WTC11 (cell line): ENCODE measurements around the gene ZNF786. TPM values are rescaled to one million over a fixed set of nuclear protein-coding genes. Genes with fewer than 3 reads are reported as not detected.
A peak's percentile ranks its signal among the peaks of the same experiment; 100 is the strongest.

Source experiments
- ATAC-seq: fragments of 200-7000 bp; cut with Tn5 transposase; 2 replicates; pipeline ENCODE4 v1.10.0; 2021; ENCODE audit warnings: mild to moderate bottlenecking, moderate library complexity
- CTCF ChIA-PET: fragments of 300-600 bp; sonication (Branson Sonifier 250); formaldehyde crosslinking; loops from one replicate; lab custom pipeline; 2021; ENCODE audit warnings: antibody characterized with exemption; lab: Charles Lee
- POLR2A ChIA-PET: fragments of 350-600 bp; sonication (Branson Sonifier 250); formaldehyde crosslinking; loops from one replicate; lab custom pipeline; 2021; ENCODE audit warnings: antibody characterized with exemption; lab: Charles Lee
- DNase-seq: peaks from one replicate; pipeline ENCODE4 v3.0.0; 2021; ENCODE audit warnings: low spot score
- H3K27ac Mint-ChIP-seq: 2 replicates; pipeline ENCODE4 v1.8.0; 2021; ENCODE audit warnings: mixed read lengths
- H3K27me3 Mint-ChIP-seq: 2 replicates; pipeline ENCODE4 v1.8.0; 2021; ENCODE audit warnings: low read depth, mild to moderate bottlenecking, moderate library complexity, mixed read lengths
- H3K36me3 Mint-ChIP-seq: 2 replicates; pipeline ENCODE4 v1.8.0; 2021; ENCODE audit warnings: mixed read lengths
- H3K4me1 Mint-ChIP-seq: 2 replicates; pipeline ENCODE4 v1.8.0; 2022; ENCODE audit warnings: mixed read lengths
- H3K4me3 Mint-ChIP-seq: 2 replicates; pipeline ENCODE4 v1.8.0; 2021; ENCODE audit warnings: mild to moderate bottlenecking, moderate library complexity, mixed read lengths
- H3K9me3 Mint-ChIP-seq: 2 replicates; pipeline ENCODE4 v1.8.0; 2021; ENCODE audit warnings: mixed read lengths
- E2F4 ChIP-seq: sonication (generic); formaldehyde crosslinking; IDR thresholded peaks from 2 replicates; pipeline ENCODE4 v1.8.1; 2022; ENCODE audit warnings: low read depth, mild to moderate bottlenecking, moderate library complexity, missing genetic modification reagents, borderline replicate concordance
- EMX1 ChIP-seq: fragments of 250-450 bp; sonication (Bioruptor Pico); IDR thresholded peaks from 2 replicates; pipeline ENCODE4 v1.8.0; 2021; ENCODE audit warnings: mild to moderate bottlenecking
- ESRRA ChIP-seq: sonication (generic); formaldehyde crosslinking; IDR thresholded peaks from 2 replicates; pipeline ENCODE4 v1.8.1; 2022; ENCODE audit warnings: mild to moderate bottlenecking, missing genetic modification reagents, borderline replicate concordance
- ETV6 ChIP-seq: sonication (generic); formaldehyde crosslinking; IDR thresholded peaks from 2 replicates; pipeline ENCODE4 v1.8.1; 2022; ENCODE audit warnings: mild to moderate bottlenecking, missing genetic modification reagents
- FOXP1 ChIP-seq: sonication (generic); formaldehyde crosslinking; IDR thresholded peaks from 2 replicates; pipeline ENCODE4 v1.8.0; 2022; ENCODE audit warnings: missing genetic modification reagents, mild to moderate bottlenecking, moderate library complexity, borderline replicate concordance
- GABPB1 ChIP-seq: sonication (generic); formaldehyde crosslinking; IDR thresholded peaks from 2 replicates; pipeline ENCODE4 v1.8.1; 2023; ENCODE audit warnings: mild to moderate bottlenecking, missing genetic modification reagents
- MYBL2 ChIP-seq: sonication (generic); formaldehyde crosslinking; IDR thresholded peaks from 2 replicates; pipeline ENCODE4 v1.8.1; 2023; ENCODE audit warnings: mild to moderate bottlenecking, moderate library complexity, missing genetic modification reagents
- NR1H2 ChIP-seq: sonication (generic); formaldehyde crosslinking; IDR thresholded peaks from 2 replicates; pipeline ENCODE4 v1.9.0; 2021; ENCODE audit warnings: mild to moderate bottlenecking, moderate library complexity, missing genetic modification reagents
- NR3C1 ChIP-seq: sonication (generic); formaldehyde crosslinking; conservative IDR thresholded peaks from 2 replicates; pipeline ENCODE4 v1.8.1; 2023; ENCODE audit warnings: low read depth, mild to moderate bottlenecking, missing genetic modification reagents
- PRDM15 ChIP-seq: sonication (generic); formaldehyde crosslinking; IDR thresholded peaks from 2 replicates; pipeline ENCODE4 v1.8.0; 2022; ENCODE audit warnings: missing genetic modification reagents
- PRRX2 ChIP-seq: fragments of 250-450 bp; sonication (Bioruptor Pico); IDR thresholded peaks from 2 replicates; pipeline ENCODE4 v1.8.0; 2021; ENCODE audit warnings: mild to moderate bottlenecking
- RELA ChIP-seq: sonication (generic); formaldehyde crosslinking; IDR thresholded peaks from 2 replicates; pipeline ENCODE4 v1.8.1; 2022; ENCODE audit warnings: missing genetic modification reagents, mild to moderate bottlenecking, borderline replicate concordance
- SMAD4 ChIP-seq: sonication (generic); formaldehyde crosslinking; IDR thresholded peaks from 2 replicates; pipeline ENCODE4 v1.8.0; 2022; ENCODE audit warnings: mild to moderate bottlenecking, missing genetic modification reagents
- SP1 ChIP-seq: sonication (generic); formaldehyde crosslinking; conservative IDR thresholded peaks from 2 replicates; pipeline ENCODE4 v1.8.1; 2022; ENCODE audit warnings: missing genetic modification reagents
- TEAD4 ChIP-seq: sonication (generic); formaldehyde crosslinking; IDR thresholded peaks from 2 replicates; pipeline ENCODE4 v1.8.0; 2022; ENCODE audit warnings: mild to moderate bottlenecking, missing genetic modification reagents
- ZNF138 ChIP-seq: sonication (generic); formaldehyde crosslinking; conservative IDR thresholded peaks from 2 replicates; pipeline ENCODE4 v1.8.1; 2022; ENCODE audit warnings: mild to moderate bottlenecking, moderate library complexity, missing genetic modification reagents
- ZNF396 ChIP-seq: fragments of 250-450 bp; sonication (Bioruptor Pico); IDR thresholded peaks from 2 replicates; pipeline ENCODE4 v1.8.0; 2021; ENCODE audit warnings: mild to moderate bottlenecking, moderate library complexity, borderline replicate concordance
- ZNF423 ChIP-seq: fragments of 250-450 bp; sonication (Bioruptor Pico); IDR thresholded peaks from 2 replicates; pipeline ENCODE4 v2.1.2; 2022; ENCODE audit warnings: mild to moderate bottlenecking, moderate library complexity
- ZNF512 ChIP-seq: sonication (generic); formaldehyde crosslinking; IDR thresholded peaks from 2 replicates; pipeline ENCODE4 v1.8.1; 2022; ENCODE audit warnings: missing genetic modification reagents, borderline replicate concordance
- ZNF671 ChIP-seq: fragments of 250-450 bp; sonication (Bioruptor Pico); IDR thresholded peaks from 2 replicates; pipeline ENCODE4 v1.8.0; 2021; ENCODE audit warnings: mild to moderate bottlenecking
- total RNA-seq: library from RNA; stranded (reverse); gene quantifications from 3 replicates; pipeline ENCODE4 v1.2.3, GENCODE V29; 2021
- TF ChIP-seq, protein P1 (sequence below): fragments of 250-450 bp; sonication (Bioruptor Pico); IDR thresholded peaks from 2 replicates; pipeline ENCODE4 v1.9.0; 2021; ENCODE audit warnings: mild to moderate bottlenecking
- TF ChIP-seq, protein P2 (sequence below): sonication (generic); formaldehyde crosslinking; conservative IDR thresholded peaks from 2 replicates; pipeline ENCODE4 v1.8.1; 2022; ENCODE audit warnings: mild to moderate bottlenecking, missing genetic modification reagents
- TF ChIP-seq, protein P3 (sequence below): sonication (generic); formaldehyde crosslinking; IDR thresholded peaks from 2 replicates; pipeline ENCODE4 v1.8.1; 2023; ENCODE audit warnings: mild to moderate bottlenecking, missing genetic modification reagents

The ZNF786 gene
- total RNA-seq, 1 experiment from 2014 or later: 11.4 TPM

DNA sequence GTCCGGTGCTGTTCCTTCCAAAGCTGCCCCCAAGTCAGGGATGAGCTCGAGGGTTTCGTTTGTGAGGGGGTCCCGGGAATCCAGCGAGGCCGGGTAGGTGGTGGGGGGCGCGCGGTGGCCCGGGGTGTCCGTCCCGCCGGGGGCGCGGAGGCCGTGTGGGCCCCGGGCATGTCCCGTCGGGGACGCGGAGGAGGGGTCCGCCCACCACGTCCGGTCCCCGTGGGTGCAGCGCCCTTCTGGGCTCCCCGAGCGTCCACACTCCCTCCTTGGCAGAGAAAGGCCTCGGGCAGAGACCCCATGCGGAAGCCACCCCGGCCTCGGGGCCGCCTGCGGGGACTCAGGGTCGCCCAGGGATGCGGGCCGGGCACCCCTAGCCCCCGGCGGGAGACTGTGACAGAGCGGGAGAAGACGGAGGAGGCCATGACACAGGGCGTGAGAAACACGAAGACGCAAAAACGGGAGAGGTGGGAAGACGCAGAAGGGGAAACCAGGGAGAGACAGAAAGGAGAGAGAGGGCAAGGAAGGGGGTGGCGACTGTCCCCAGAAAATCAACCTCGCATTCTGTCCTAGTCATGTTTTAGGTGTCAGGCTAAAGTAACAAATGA, 36.2 kb upstream of the ZNF786 start (continued):
- no peak for TF ChIP-seq PRDM15
- TF ChIP-seq, all 79 proteins: peak for 6

DNA sequence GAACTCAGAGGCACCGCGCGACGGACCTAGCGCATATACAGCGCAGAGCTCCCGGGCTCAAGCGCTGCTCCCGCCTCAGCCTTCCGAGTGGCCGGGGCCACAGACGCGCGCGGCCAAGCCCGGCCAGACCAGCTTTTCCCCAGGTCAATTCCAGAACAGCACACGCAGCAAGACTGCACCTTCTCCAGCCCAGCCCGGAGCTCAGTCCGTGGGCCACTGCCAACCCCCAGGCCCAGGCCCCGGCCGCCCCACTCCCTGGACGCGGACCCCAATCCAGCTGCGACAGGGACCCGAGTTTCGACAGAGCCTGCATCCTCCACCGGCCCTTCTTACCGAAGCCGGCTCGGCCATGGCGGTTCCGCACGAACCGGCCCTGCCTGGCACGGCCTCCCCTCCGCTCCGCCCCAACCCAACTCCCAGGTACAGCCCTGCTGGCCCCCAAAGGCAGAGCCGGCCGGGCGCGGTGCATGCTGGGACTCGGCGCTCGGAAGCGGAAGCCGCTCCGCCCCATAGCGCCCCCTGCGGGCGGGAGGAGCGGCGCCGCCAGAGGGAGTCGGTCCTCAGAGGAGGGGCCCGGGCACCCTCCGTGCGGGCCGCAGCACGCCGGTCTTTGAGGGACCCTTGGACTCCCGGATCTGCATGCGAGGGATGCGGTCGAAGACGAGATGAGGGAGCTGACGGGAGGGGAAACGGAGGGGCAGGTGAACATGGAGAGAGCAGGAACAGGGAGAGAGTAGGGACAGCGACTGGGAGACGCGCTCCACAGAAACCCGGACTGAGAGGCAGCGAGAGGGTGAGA, 35.5 kb upstream of the ZNF786 start, which contains the start of gene ZNF425:
Gene ZNF425 (minus strand): TSS at position 462 of the 799 bp plus-strand sequence. CDS start 111 bp downstream, at position 351.
- H3K4me3 Mint-ChIP-seq: peak within 1 kb of the TSS; percentile 100
- peaks cover 5% of the 10 kb centered on the region; the same call in 1 of the 2 replicates for H3K27me3 Mint-ChIP-seq
- TF ChIP-seq SP1 (peak; percentile 89), SMAD4 (peak; percentile 60; the same call in 1 of the 2 replicates), ZNF671 (CRISPR knock-in tag) (no peak; the same call in 1 of the 2 replicates), ZNF396 (no peak), ETV6 (CRISPR knock-in tag) (peak; percentile 97), ESRRA (peak; percentile 84), FOXP1 (CRISPR knock-in tag) (peak; percentile 96), EMX1 (0 out of 2 replicates have a peak, but pooled peaks have one; percentile 77), ZNF512 (CRISPR knock-in tag) (no peak), RELA (CRISPR knock-in tag) (peak; percentile 89), NR3C1 (CRISPR knock-in tag) (peak; percentile 91; the same call in 1 of the 2 replicates), TEAD4 (CRISPR knock-in tag) (peak; percentile 74), NR1H2 (CRISPR knock-in tag) (no peak), PRRX2 (peak; percentile 83; the same call in 1 of the 2 replicates), ZNF138 (CRISPR knock-in tag) (peak; percentile 81), GABPB1 (CRISPR knock-in tag) (peak; percentile 70), E2F4 (CRISPR knock-in tag) (peak; percentile 76), ZNF423 (CRISPR knock-in tag) (0 out of 2 replicates have a peak, but pooled peaks have one; percentile 19), MYBL2 (CRISPR knock-in tag) (peak; percentile 96; the same call in 1 of the 2 replicates)
- TF ChIP-seq, protein P1, sequence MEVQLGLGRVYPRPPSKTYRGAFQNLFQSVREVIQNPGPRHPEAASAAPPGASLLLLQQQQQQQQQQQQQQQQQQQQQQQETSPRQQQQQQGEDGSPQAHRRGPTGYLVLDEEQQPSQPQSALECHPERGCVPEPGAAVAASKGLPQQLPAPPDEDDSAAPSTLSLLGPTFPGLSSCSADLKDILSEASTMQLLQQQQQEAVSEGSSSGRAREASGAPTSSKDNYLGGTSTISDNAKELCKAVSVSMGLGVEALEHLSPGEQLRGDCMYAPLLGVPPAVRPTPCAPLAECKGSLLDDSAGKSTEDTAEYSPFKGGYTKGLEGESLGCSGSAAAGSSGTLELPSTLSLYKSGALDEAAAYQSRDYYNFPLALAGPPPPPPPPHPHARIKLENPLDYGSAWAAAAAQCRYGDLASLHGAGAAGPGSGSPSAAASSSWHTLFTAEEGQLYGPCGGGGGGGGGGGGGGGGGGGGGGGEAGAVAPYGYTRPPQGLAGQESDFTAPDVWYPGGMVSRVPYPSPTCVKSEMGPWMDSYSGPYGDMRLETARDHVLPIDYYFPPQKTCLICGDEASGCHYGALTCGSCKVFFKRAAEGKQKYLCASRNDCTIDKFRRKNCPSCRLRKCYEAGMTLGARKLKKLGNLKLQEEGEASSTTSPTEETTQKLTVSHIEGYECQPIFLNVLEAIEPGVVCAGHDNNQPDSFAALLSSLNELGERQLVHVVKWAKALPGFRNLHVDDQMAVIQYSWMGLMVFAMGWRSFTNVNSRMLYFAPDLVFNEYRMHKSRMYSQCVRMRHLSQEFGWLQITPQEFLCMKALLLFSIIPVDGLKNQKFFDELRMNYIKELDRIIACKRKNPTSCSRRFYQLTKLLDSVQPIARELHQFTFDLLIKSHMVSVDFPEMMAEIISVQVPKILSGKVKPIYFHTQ (CRISPR knock-in tag): peak; percentile 71; the same call in 1 of the 2 replicates
- TF ChIP-seq, protein P2, sequence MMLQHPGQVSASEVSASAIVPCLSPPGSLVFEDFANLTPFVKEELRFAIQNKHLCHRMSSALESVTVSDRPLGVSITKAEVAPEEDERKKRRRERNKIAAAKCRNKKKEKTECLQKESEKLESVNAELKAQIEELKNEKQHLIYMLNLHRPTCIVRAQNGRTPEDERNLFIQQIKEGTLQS (CRISPR knock-in tag): 0 out of 2 replicates have a peak, but pooled peaks have one; percentile 65
- TF ChIP-seq, protein P3, sequence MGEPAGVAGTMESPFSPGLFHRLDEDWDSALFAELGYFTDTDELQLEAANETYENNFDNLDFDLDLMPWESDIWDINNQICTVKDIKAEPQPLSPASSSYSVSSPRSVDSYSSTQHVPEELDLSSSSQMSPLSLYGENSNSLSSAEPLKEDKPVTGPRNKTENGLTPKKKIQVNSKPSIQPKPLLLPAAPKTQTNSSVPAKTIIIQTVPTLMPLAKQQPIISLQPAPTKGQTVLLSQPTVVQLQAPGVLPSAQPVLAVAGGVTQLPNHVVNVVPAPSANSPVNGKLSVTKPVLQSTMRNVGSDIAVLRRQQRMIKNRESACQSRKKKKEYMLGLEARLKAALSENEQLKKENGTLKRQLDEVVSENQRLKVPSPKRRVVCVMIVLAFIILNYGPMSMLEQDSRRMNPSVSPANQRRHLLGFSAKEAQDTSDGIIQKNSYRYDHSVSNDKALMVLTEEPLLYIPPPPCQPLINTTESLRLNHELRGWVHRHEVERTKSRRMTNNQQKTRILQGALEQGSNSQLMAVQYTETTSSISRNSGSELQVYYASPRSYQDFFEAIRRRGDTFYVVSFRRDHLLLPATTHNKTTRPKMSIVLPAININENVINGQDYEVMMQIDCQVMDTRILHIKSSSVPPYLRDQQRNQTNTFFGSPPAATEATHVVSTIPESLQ (CRISPR knock-in tag): no peak

More for the DNA sequence above, 35.5 kb upstream of the ZNF786 start, which contains the start of gene ZNF425:
- Mint-ChIP-seq H3K36me3 (peaks cover 27% of the 10 kb centered on the region), H3K27ac (peak within 1 kb of the TSS; percentile 100), H3K4me1 (peaks cover 23% of the 10 kb centered on the region), H3K9me3 (peaks cover 18% of the 10 kb centered on the region)
- peak; percentile 87 for ATAC-seq
- DNase-seq: peak; percentile 94
- CTCF ChIA-PET: interaction anchor here (0.5 to 4.0 kb wide), 16 partner anchors 9 to 142 kb away, joined by 3 to 40 read pairs (median 3); partner anchors contain the start of genes ZNF282, ZNF398 and ZNF786
- POLR2A ChIA-PET: interaction anchor here (0.6 to 4.2 kb wide), 5 partner anchors 9 to 69 kb away, joined by 3 to 35 read pairs (median 4); partner anchors contain the start of genes ZNF282 and ZNF398
